ENCODE measurements around the gene GABBR1. TPM values are rescaled to one million over a fixed set of nuclear protein-coding genes. Genes with fewer than 3 reads are reported as not detected.

GABBR1 gene
- total and polyA plus RNA-seq, 2 donors (not counting 3 experiments of a cell fraction or from before 2014, with no cell fraction given), result 43.6 to 50.8 TPM

DNA sequence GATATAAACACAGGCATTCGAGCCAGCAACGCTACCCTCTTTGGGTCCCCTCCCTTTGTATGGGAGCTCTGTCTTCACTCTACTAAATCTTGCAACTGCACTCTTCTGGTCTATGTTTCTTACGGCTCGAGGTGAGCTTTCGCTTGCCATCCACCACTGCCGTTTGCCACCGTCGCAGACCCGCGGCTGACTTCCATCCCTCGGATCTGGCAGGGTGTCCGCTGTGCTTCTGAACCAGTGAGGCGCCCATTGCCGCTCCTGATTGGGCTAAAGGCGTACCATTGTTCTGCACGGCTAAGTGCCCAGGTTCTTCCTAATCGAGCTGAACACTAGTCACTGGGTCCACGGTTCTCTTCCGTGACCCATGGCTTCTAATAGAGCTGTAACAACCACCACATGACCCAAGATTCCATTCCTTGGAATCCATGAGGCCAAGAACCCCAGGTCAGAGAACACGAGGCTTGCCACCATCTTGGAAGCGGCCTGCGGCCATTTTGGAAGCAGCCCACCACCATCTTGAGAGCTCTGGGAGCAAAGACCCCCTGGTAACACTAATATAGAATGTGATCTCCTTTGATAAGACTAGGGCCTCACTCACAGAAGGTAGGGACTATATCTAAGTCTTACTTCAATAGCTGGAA is 74.4 kb downstream of the GABBR1 start:
- ChIA-PET POLR2A (no interaction called here), CTCF (interaction anchor here (1.2 kb wide), 1 partner anchor 44 kb away, joined by 3 read pairs; no protein-coding TSS in a partner anchor)

More for the DNA sequence above, 74.4 kb downstream of the GABBR1 start:
- Histone ChIP-seq H3K4me1 (ENCODE audit: control insufficient read depth, extremely low read depth, insufficient read depth, low read length) (no peaks in the 10 kb centered on the region), H3K9me1 (replicated peaks; ENCODE audit: control insufficient read depth, extremely low read depth, insufficient read depth, low read length) (no peaks in the 10 kb centered on the region), H3K36me3 (ENCODE audit: control insufficient read depth in 2 of 2, extremely low read depth in 1 of 2, insufficient read depth in 2 of 2, low read length in 2 of 2) (no peaks in the 10 kb centered on the region), H4K20me1 (replicated peaks; ENCODE audit: control insufficient read depth, extremely low read depth, insufficient read depth, low read length) (no peaks in the 10 kb centered on the region), H3K9me3 (replicated peaks; ENCODE audit: control insufficient read depth, insufficient read depth, low read length) (no peaks in the 10 kb centered on the region), H3K9ac (replicated peaks; ENCODE audit: extremely low read depth, insufficient read depth, low read length) (no peak overlapping the region), H2AFZ (ENCODE audit: low read depth, low read length) (no peak overlapping the region), H3K79me2 (ENCODE audit: control insufficient read depth, insufficient read depth, low read length) (no peaks in the 10 kb centered on the region), H3K27me3 (ENCODE audit: control insufficient read depth in 2 of 2, insufficient read depth in 2 of 2, low read length in 2 of 2) (peaks cover 17 to 22% of the 10 kb centered on the region in 2 experiments), H3K4me3 (replicated peaks in 1 of 3; ENCODE audit: insufficient read depth in 1 of 3, low read depth in 1 of 3, low read length in 3 of 3) (no peak overlapping the region), H3K27ac (ENCODE audit: insufficient read depth, low read depth, low read length) (no peak overlapping the region), H3K4me2 (ENCODE audit: insufficient read depth, low read length) (no peak overlapping the region)
- dilution Hi-C loops (cut with MboI; ENCODE audit: extremely low pct_ligation_motif_present, low sequenced_read_pairs), result no loop called here
- DNase-seq (ENCODE audit: low read depth, low spot score) (no peak), FAIRE-seq (no peak)
- intact Hi-C loops (cut with micrococcal nuclease), result no loop called here
- no TSS peak for BruUV-seq (replicated peaks)
- TF ChIP-seq EZH2 (IDR thresholded peaks at IDR 0.05; ENCODE audit: borderline replicate concordance, low read depth, low read length, severe bottlenecking), result no peak
- TF ChIP-seq FOS (IDR thresholded peaks at IDR 0.05; ENCODE audit: borderline replicate concordance, insufficient read depth, low read length), result no peak
- no peak for TF ChIP-seq GATA2 (IDR thresholded peaks at IDR 0.05; ENCODE audit: insufficient read depth, insufficient read length, low read depth, low read length)
- TF ChIP-seq, protein P1, sequence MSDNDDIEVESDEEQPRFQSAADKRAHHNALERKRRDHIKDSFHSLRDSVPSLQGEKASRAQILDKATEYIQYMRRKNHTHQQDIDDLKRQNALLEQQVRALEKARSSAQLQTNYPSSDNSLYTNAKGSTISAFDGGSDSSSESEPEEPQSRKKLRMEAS (IDR thresholded peaks at IDR 0.05; ENCODE audit: insufficient read depth, insufficient read length), result no peak
- TF ChIP-seq, protein P2, sequence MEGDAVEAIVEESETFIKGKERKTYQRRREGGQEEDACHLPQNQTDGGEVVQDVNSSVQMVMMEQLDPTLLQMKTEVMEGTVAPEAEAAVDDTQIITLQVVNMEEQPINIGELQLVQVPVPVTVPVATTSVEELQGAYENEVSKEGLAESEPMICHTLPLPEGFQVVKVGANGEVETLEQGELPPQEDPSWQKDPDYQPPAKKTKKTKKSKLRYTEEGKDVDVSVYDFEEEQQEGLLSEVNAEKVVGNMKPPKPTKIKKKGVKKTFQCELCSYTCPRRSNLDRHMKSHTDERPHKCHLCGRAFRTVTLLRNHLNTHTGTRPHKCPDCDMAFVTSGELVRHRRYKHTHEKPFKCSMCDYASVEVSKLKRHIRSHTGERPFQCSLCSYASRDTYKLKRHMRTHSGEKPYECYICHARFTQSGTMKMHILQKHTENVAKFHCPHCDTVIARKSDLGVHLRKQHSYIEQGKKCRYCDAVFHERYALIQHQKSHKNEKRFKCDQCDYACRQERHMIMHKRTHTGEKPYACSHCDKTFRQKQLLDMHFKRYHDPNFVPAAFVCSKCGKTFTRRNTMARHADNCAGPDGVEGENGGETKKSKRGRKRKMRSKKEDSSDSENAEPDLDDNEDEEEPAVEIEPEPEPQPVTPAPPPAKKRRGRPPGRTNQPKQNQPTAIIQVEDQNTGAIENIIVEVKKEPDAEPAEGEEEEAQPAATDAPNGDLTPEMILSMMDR (IDR thresholded peaks at IDR 0.05; ENCODE audit: extremely low read depth in 1 of 2, insufficient read depth in 1 of 2, low read depth in 1 of 2, low read length in 2 of 2), result no peak
- TF ChIP-seq POLR2AphosphoS5 (IDR thresholded peaks at IDR 0.05; ENCODE audit: insufficient read depth, low read depth, low read length), result no peak
- TF ChIP-seq MYC (IDR thresholded peaks at IDR 0.05; ENCODE audit: low read depth, low read length), result no peak
- TF ChIP-seq POLR2A (IDR thresholded peaks at IDR 0.05; ENCODE audit: low read depth, low read length), result no peak
- no peak for TF ChIP-seq JUN (IDR thresholded peaks at IDR 0.05; ENCODE audit: borderline replicate concordance, insufficient read depth, insufficient read length, low read depth)

Data from endothelial cell of umbilical vein (primary cell).